ENCODE data around the gene KIAA1586.

Gene KIAA1586

GRCh38 chr6:57094689-57095088, 48.2 kb downstream of the KIAA1586 start:
- peaks cover 83% of the 10 kb centered on the region for H4K20me1 ChIP-seq
- no peak overlapping the region for H3K4me3 ChIP-seq
- no peak overlapping the region for H3K4me2 ChIP-seq

GRCh38 chr6:57097596-57097995, 51.1 kb downstream of the KIAA1586 start:
- no peak overlapping the region for H3K4me3 ChIP-seq
- no peak overlapping the region for H3K9ac ChIP-seq
- H4K20me1 ChIP-seq = peaks cover 94% of the 10 kb centered on the region
- H3K4me2 ChIP-seq = no peak overlapping the region
- no peaks in the 10 kb centered on the region for H3K27me3 ChIP-seq
- H3K4me1 ChIP-seq = peaks cover 13% of the 10 kb centered on the region
- no peak overlapping the region for H3K27ac ChIP-seq
- no peak for TF ChIP-seq Cebpa-rat (IDR thresholded peaks at IDR 0.05)
- H3K36me3 ChIP-seq = peaks cover 85% of the 10 kb centered on the region
- H3K9me3 ChIP-seq = peaks cover 10% of the 10 kb centered on the region; the same call in 1 of the 2 replicates

More at GRCh38 chr6:57094689-57095088, 48.2 kb downstream of the KIAA1586 start:
- Histone ChIP-seq H3K4me1 (peaks cover 26% of the 10 kb centered on the region), H3K9me3 (no peaks in the 10 kb centered on the region), H3K36me3 (peaks cover 63% of the 10 kb centered on the region), H3K27me3 (no peaks in the 10 kb centered on the region), H3K9ac (no peak overlapping the region), H3K27ac (no peak overlapping the region)
- TF ChIP-seq Cebpa-rat (IDR thresholded peaks at IDR 0.05) = no peak

GRCh38 chr6:57102976-57103375, 56.5 kb downstream of the KIAA1586 start:
- Histone ChIP-seq H3K4me3 (no peak overlapping the region), H4K20me1 (peaks cover 94% of the 10 kb centered on the region), H3K9ac (no peak overlapping the region), H3K4me1 (no peaks in the 10 kb centered on the region), H3K36me3 (peaks cover 90% of the 10 kb centered on the region), H3K9me3 (peaks cover 10% of the 10 kb centered on the region; the same call in 1 of the 2 replicates), H3K27me3 (no peaks in the 10 kb centered on the region), H3K27ac (no peak overlapping the region), H3K4me2 (no peak overlapping the region)
- TF ChIP-seq Cebpa-rat (IDR thresholded peaks at IDR 0.05) = no peak

GRCh38 chr6:57104336-57104735, 57.8 kb downstream of the KIAA1586 start:
- Histone ChIP-seq H3K4me2 (no peak overlapping the region), H4K20me1 (peaks cover 94% of the 10 kb centered on the region), H3K4me3 (no peak overlapping the region), H3K9ac (no peak overlapping the region), H3K27ac (no peak overlapping the region), H3K4me1 (no peaks in the 10 kb centered on the region), H3K9me3 (peaks cover 10% of the 10 kb centered on the region; the same call in 1 of the 2 replicates), H3K27me3 (no peaks in the 10 kb centered on the region), H3K36me3 (peaks cover 85% of the 10 kb centered on the region)
- TF ChIP-seq Cebpa-rat (IDR thresholded peaks at IDR 0.05) = no peak

All from BLaER1 (cell line).